PC-9 (cell line): ENCODE results near the gene CRYGB. TPM values are rescaled to one million over a fixed set of nuclear protein-coding genes. Genes with fewer than 3 reads are reported as not detected.

Experiments
- BruUV-seq: library from RNA; stranded (reverse); fragments of 400-500 nt; replicated peaks from 2 replicates; lab custom pipeline; 2021; lab: Mats Ljungman, UMichigan
- CTCF ChIA-PET: fragments of 300-600 bp; sonication (Branson Sonifier 250); formaldehyde crosslinking; loops from one replicate; lab custom pipeline; 2022; ENCODE audit warnings: antibody characterized with exemption; lab: Charles Lee
- POLR2A ChIA-PET: fragments of 300-600 bp; sonication (Branson Sonifier 250); formaldehyde crosslinking; loops from one replicate; lab custom pipeline; 2022; ENCODE audit warnings: antibody characterized with exemption; ENCODE audit not compliant: unreplicated experiment; lab: Charles Lee
- DNase-seq, 2 experiments: peaks; one replicate each; pipeline versions ENCODE4 v3.0.0 to v3.0.0-alpha.2; 2015 to 2022; ENCODE audit warnings: mixed read lengths in 1 of 2
- H2AFZ ChIP-seq: fragments of 200-600 bp; sonication (generic); 2 replicates; pipeline ENCODE4 v1.8.1; 2017; ENCODE audit warnings: antibody characterized with exemption
- H3F3A ChIP-seq: fragments of 200-600 bp; sonication (generic); 2 replicates; pipeline ENCODE4 v1.8.1; 2017; ENCODE audit warnings: antibody characterized with exemption, mild to moderate bottlenecking, low read depth; ENCODE audit not compliant: insufficient read depth
- H3K27ac ChIP-seq: fragments of 200-600 bp; sonication (generic); 2 replicates; pipeline ENCODE4 v1.6.1; 2016; ENCODE audit warnings: mixed run types
- H3K27me3 ChIP-seq: fragments of 200-600 bp; sonication (generic); 2 replicates; pipeline ENCODE4 v1.6.1; 2016; ENCODE audit warnings: low read depth, mixed run types; ENCODE audit not compliant: insufficient read depth
- H3K36me3 ChIP-seq: fragments of 200-600 bp; sonication (generic); 2 replicates; pipeline ENCODE4 v1.6.1; 2016; ENCODE audit warnings: low read depth, mixed run types
- H3K4me1 ChIP-seq: fragments of 200-600 bp; sonication (generic); replicated peaks from 2 replicates; pipeline ENCODE4 v1.6.1; 2016; ENCODE audit warnings: mixed run types; ENCODE audit not compliant: insufficient read depth
- H3K4me2 ChIP-seq: fragments of 200-600 bp; sonication (generic); 2 replicates; pipeline ENCODE4 v1.6.1; 2017; ENCODE audit warnings: mixed run types
- H3K4me3 ChIP-seq: fragments of 200-600 bp; sonication (generic); 2 replicates; pipeline ENCODE4 v1.6.1; 2016; ENCODE audit warnings: mixed run types
- H3K79me2 ChIP-seq: fragments of 200-600 bp; sonication (generic); 2 replicates; pipeline ENCODE4 v1.6.1; 2017; ENCODE audit warnings: low read depth, mixed run types
- H3K9me2 ChIP-seq: fragments of 200-600 bp; sonication (generic); 2 replicates; pipeline ENCODE4 v1.8.1; 2017; ENCODE audit warnings: mild to moderate bottlenecking; ENCODE audit not compliant: insufficient read depth
- H3K9me3 ChIP-seq: fragments of 200-600 bp; sonication (generic); 2 replicates; pipeline ENCODE4 v1.8.1; 2016; ENCODE audit warnings: low read depth; ENCODE audit not compliant: insufficient read depth
- H4K20me1 ChIP-seq: fragments of 200-600 bp; sonication (generic); 2 replicates; pipeline ENCODE4 v1.8.1; 2017; ENCODE audit not compliant: insufficient read depth
- CTCF ChIP-seq: fragments of 200-600 bp; sonication (generic); conservative IDR thresholded peaks from 2 replicates; pipeline ENCODE4 v1.6.1; 2017; ENCODE audit warnings: mixed run types, antibody characterized with exemption, mild to moderate bottlenecking, moderate library complexity
- EZH2 ChIP-seq: fragments of 200-600 bp; sonication (generic); IDR thresholded peaks from 2 replicates; pipeline ENCODE4 v1.8.0; 2017; ENCODE audit warnings: antibody characterized with exemption, low read depth
- intact Hi-C: fragments of 100-400 bp; cut with micrococcal nuclease; formaldehyde crosslinking; loops from one replicate; pipeline ENCODE4 v1.10.0; 2022; ENCODE audit not compliant: unreplicated experiment
- total RNA-seq: library from RNA; stranded (reverse); gene quantifications from 2 replicates; pipeline ENCODE4 v1.2.3, GENCODE V29; 2021

Gene CRYGB
- total RNA-seq, 1 experiment from 2014 or later, result not detected

GRCh38 chr2:208136716-208137094 is 9.3 kb downstream of the CRYGB start:
- Histone ChIP-seq H3K4me1 (no peaks in the 10 kb centered on the region), H2AFZ (no peak overlapping the region), H3K9me2 (no peaks in the 10 kb centered on the region), H3K27ac (no peak overlapping the region), H3K79me2 (no peaks in the 10 kb centered on the region), H3K4me2 (no peak overlapping the region), H3K27me3 (no peaks in the 10 kb centered on the region), H4K20me1 (no peaks in the 10 kb centered on the region), H3K9me3 (no peaks in the 10 kb centered on the region), H3F3A (no peaks in the 10 kb centered on the region), H3K36me3 (no peaks in the 10 kb centered on the region), H3K4me3 (no peak overlapping the region)
- ChIA-PET POLR2A (no interaction called here), CTCF (no interaction called here)
- intact Hi-C loops, result no loop called here
- TF ChIP-seq CTCF (no peak), EZH2 (no peak)
- DNase-seq, result no peak
- no TSS peak for BruUV-seq

GRCh38 chr2:208135794-208136715 is 9.9 kb downstream of the CRYGB start:
- Histone ChIP-seq H3K4me1 (no peaks in the 10 kb centered on the region), H3K36me3 (no peaks in the 10 kb centered on the region), H3K9me3 (no peaks in the 10 kb centered on the region), H3K4me2 (no peak overlapping the region), H3K27ac (no peak overlapping the region), H3K9me2 (no peaks in the 10 kb centered on the region), H3K79me2 (no peaks in the 10 kb centered on the region), H3K4me3 (no peak overlapping the region), H4K20me1 (no peaks in the 10 kb centered on the region), H3F3A (no peaks in the 10 kb centered on the region), H3K27me3 (no peaks in the 10 kb centered on the region), H2AFZ (no peak overlapping the region)
- intact Hi-C loops, result no loop called here
- CTCF ChIA-PET, result no interaction called here
- no TSS peak for BruUV-seq
- POLR2A ChIA-PET, result no interaction called here
- TF ChIP-seq EZH2 (no peak), CTCF (no peak)
- DNase-seq, result no peak

GRCh38 chr2:208134928-208135586 is 10.9 kb downstream of the CRYGB start:
- no peaks in the 10 kb centered on the region for H3K27me3 ChIP-seq
- no peak overlapping the region for H3K4me2 ChIP-seq
- CTCF ChIA-PET, result no interaction called here
- no peaks in the 10 kb centered on the region for H3F3A ChIP-seq
- H3K36me3 ChIP-seq, result no peaks in the 10 kb centered on the region
- H2AFZ ChIP-seq, result no peak overlapping the region
- intact Hi-C loops, result no loop called here
- H3K9me3 ChIP-seq, result no peaks in the 10 kb centered on the region
- no TSS peak for BruUV-seq
- no peak for DNase-seq
- no peak overlapping the region for H3K27ac ChIP-seq
- no peaks in the 10 kb centered on the region for H3K79me2 ChIP-seq
- POLR2A ChIA-PET, result interaction anchor here (0.6 kb wide), 1 partner anchor 20 kb away, joined by 4 read pairs; no protein-coding TSS in a partner anchor
- H3K9me2 ChIP-seq, result no peaks in the 10 kb centered on the region
- H4K20me1 ChIP-seq, result no peaks in the 10 kb centered on the region
- no peaks in the 10 kb centered on the region; the same call in 1 of the 2 replicates for H3K4me1 ChIP-seq
- no peak overlapping the region for H3K4me3 ChIP-seq
- TF ChIP-seq EZH2 (no peak), CTCF (no peak)
